ENCODE results near the gene NUP214. TPM values are rescaled to one million over a fixed set of nuclear protein-coding genes. Genes with fewer than 3 reads are reported as not detected.

NUP214 gene
- total RNA-seq, 2 experiments from 2014 or later, result 19.7 to 69.6 TPM

DNA sequence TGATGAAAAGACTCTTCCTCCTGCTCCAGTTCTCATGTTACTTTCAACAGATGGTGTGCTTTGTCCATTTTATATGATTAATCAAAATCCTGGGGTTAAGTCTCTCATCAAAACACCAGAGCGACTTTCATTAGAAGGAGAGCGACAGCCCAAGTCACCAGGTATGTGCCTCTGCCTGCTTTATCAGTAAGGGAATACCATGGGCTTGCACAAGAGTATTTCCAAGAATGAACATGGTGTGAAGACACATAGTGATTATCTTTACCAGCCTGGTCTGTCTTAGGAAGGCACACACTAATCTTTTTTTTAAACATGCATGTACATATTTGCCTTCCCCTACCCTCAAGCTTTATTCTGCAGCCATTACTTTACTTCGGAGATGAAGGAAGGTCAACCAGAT, 15.2 kb downstream of the NUP214 start:
- Histone ChIP-seq H3K4me1 (ENCODE audit: insufficient read depth, low read length, poor library complexity, severe bottlenecking) (no peaks in the 10 kb centered on the region), H4K20me1 (ENCODE audit: insufficient read depth, low read length) (no peaks in the 10 kb centered on the region), H3K4me2 (ENCODE audit: low read length) (no peak overlapping the region), H3K79me2 (ENCODE audit: insufficient read depth, low read depth, low read length) (no peaks in the 10 kb centered on the region), H2AFZ (ENCODE audit: low read length) (no peak overlapping the region), H3K4me3 (ENCODE audit: low read depth, low read length, poor library complexity, severe bottlenecking) (no peak overlapping the region), H3K36me3 (ENCODE audit: insufficient read depth, low read length) (peaks cover 99% of the 10 kb centered on the region), H3K27ac (ENCODE audit: low read depth, low read length, poor library complexity, severe bottlenecking) (no peak overlapping the region), H3K9me2 (ENCODE audit: insufficient read depth, low read length) (no peaks in the 10 kb centered on the region), H3K9me3 (ENCODE audit: low read length) (no peaks in the 10 kb centered on the region)
- no TSS peak for BruUV-seq (replicated peaks)
- intact Hi-C loops (cut with micrococcal nuclease; ENCODE audit: unreplicated experiment), result no loop called here
- no peak for DNase-seq (ENCODE audit: low spot score)
- no peak for TF ChIP-seq EZH2phosphoT487 (IDR thresholded peaks at IDR 0.05; ENCODE audit: borderline replicate concordance, low read depth, low read length)
- TF ChIP-seq, protein P1, sequence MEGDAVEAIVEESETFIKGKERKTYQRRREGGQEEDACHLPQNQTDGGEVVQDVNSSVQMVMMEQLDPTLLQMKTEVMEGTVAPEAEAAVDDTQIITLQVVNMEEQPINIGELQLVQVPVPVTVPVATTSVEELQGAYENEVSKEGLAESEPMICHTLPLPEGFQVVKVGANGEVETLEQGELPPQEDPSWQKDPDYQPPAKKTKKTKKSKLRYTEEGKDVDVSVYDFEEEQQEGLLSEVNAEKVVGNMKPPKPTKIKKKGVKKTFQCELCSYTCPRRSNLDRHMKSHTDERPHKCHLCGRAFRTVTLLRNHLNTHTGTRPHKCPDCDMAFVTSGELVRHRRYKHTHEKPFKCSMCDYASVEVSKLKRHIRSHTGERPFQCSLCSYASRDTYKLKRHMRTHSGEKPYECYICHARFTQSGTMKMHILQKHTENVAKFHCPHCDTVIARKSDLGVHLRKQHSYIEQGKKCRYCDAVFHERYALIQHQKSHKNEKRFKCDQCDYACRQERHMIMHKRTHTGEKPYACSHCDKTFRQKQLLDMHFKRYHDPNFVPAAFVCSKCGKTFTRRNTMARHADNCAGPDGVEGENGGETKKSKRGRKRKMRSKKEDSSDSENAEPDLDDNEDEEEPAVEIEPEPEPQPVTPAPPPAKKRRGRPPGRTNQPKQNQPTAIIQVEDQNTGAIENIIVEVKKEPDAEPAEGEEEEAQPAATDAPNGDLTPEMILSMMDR (conservative IDR thresholded peaks at IDR 0.05; ENCODE audit: low read length), result no peak
- ChIA-PET POLR2A (no interaction called here), CTCF (ENCODE audit: unreplicated experiment) (interaction anchor here (1.3 kb wide), 1 partner anchor 41 kb away, joined by 3 read pairs; no protein-coding TSS in a partner anchor)

DNA sequence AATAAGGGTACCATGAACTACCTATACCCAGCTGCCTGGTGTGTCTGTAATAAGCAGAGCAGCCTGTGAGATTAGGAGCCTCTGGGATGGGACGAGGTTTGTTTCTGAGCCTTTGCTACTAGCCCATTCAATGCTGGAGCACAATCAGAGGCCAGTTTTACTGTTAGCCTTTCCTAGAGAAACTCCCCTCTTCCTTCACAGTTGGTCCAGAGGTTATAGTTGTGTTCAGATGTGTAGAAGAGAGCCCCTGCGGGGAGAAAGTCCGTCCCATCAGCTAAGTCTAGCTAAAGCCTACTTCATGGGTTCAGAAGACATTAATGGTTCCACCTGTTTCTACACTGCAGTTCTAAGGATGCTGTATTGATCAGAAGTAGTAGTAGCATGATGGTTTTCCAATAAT, 16.8 kb downstream of the NUP214 start:
- H3K9me3 ChIP-seq (ENCODE audit: low read length), result no peaks in the 10 kb centered on the region
- intact Hi-C loops (cut with micrococcal nuclease; ENCODE audit: unreplicated experiment), result no loop called here
- H3K4me1 ChIP-seq (ENCODE audit: insufficient read depth, low read length, poor library complexity, severe bottlenecking), result no peaks in the 10 kb centered on the region
- CTCF ChIA-PET (ENCODE audit: unreplicated experiment), result no interaction called here
- H3K79me2 ChIP-seq (ENCODE audit: insufficient read depth, low read depth, low read length), result no peaks in the 10 kb centered on the region
- no peak overlapping the region for H2AFZ ChIP-seq (ENCODE audit: low read length)
- peaks cover 98% of the 10 kb centered on the region for H3K36me3 ChIP-seq (ENCODE audit: insufficient read depth, low read length)
- H3K4me3 ChIP-seq (ENCODE audit: low read depth, low read length, poor library complexity, severe bottlenecking), result no peak overlapping the region
- DNase-seq (ENCODE audit: low spot score), result no peak
- H3K27ac ChIP-seq (ENCODE audit: low read depth, low read length, poor library complexity, severe bottlenecking), result no peak overlapping the region
- H3K9me2 ChIP-seq (ENCODE audit: insufficient read depth, low read length), result no peaks in the 10 kb centered on the region
- POLR2A ChIA-PET, result interaction anchor here (1.0 kb wide), 1 partner anchor 9 kb away, joined by 5 read pairs; no protein-coding TSS in a partner anchor
- no TSS peak for BruUV-seq (replicated peaks)
- no peak for TF ChIP-seq EZH2phosphoT487 (IDR thresholded peaks at IDR 0.05; ENCODE audit: borderline replicate concordance, low read depth, low read length)
- TF ChIP-seq, protein P1 (conservative IDR thresholded peaks at IDR 0.05; ENCODE audit: low read length), result no peak
- H4K20me1 ChIP-seq (ENCODE audit: insufficient read depth, low read length), result no peaks in the 10 kb centered on the region
- H3K4me2 ChIP-seq (ENCODE audit: low read length), result no peak overlapping the region

DNA sequence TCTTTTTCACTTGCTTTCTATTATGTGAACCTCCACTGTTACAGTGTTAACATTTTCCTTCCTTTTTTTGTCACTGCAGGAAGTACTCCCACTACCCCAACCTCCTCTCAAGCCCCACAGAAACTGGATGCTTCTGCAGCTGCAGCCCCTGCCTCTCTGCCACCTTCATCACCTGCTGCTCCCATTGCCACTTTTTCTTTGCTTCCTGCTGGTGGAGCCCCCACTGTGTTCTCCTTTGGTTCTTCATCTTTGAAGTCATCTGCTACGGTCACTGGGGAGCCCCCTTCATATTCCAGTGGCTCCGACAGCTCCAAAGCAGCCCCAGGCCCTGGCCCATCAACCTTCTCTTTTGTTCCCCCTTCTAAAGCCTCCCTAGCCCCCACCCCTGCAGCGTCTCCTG, 18.8 kb downstream of the NUP214 start:
- Histone ChIP-seq H3K4me3 (ENCODE audit: low read depth, low read length, poor library complexity, severe bottlenecking) (no peak overlapping the region), H3K27ac (ENCODE audit: low read depth, low read length, poor library complexity, severe bottlenecking) (no peak overlapping the region), H3K79me2 (ENCODE audit: insufficient read depth, low read depth, low read length) (no peaks in the 10 kb centered on the region), H3K9me2 (ENCODE audit: insufficient read depth, low read length) (no peaks in the 10 kb centered on the region), H3K36me3 (ENCODE audit: insufficient read depth, low read length) (peaks cover 97% of the 10 kb centered on the region), H3K4me2 (ENCODE audit: low read length) (no peak overlapping the region), H2AFZ (ENCODE audit: low read length) (no peak overlapping the region), H3K4me1 (ENCODE audit: insufficient read depth, low read length, poor library complexity, severe bottlenecking) (no peaks in the 10 kb centered on the region), H4K20me1 (ENCODE audit: insufficient read depth, low read length) (no peaks in the 10 kb centered on the region), H3K9me3 (ENCODE audit: low read length) (no peaks in the 10 kb centered on the region)
- TF ChIP-seq, protein P1 (conservative IDR thresholded peaks at IDR 0.05; ENCODE audit: low read length), result no peak
- TF ChIP-seq EZH2phosphoT487 (IDR thresholded peaks at IDR 0.05; ENCODE audit: borderline replicate concordance, low read depth, low read length), result no peak
- intact Hi-C loops (cut with micrococcal nuclease; ENCODE audit: unreplicated experiment), result no loop called here
- POLR2A ChIA-PET, result no interaction called here
- CTCF ChIA-PET (ENCODE audit: unreplicated experiment), result no interaction called here
- DNase-seq (ENCODE audit: low spot score), result no peak
- BruUV-seq (replicated peaks), result no TSS peak

Measured in OCI-LY7 (cell line).